Fibroblast of the aortic adventitia (primary cell): ENCODE results near the gene AIPL1. TPM values are rescaled to one million over a fixed set of nuclear protein-coding genes. Genes with fewer than 3 reads are reported as not detected.
"Not testable (repeated sequence)": the region's sequence is repeated elsewhere in the genome, so short reads cannot be mapped to it uniquely, and the experiment has no call there.

Source experiments
- DNase-seq: peaks from one replicate; pipeline ENCODE4 v3.0.0-alpha.2; 2010; ENCODE audit warnings: low read depth
- H3K4me3 ChIP-seq: 2 replicates; pipeline ENCODE4 v1.5.1; 2011; ENCODE audit warnings: low read depth, mild to moderate bottlenecking, control low read depth, low read length, moderate library complexity
- CTCF ChIP-seq: IDR thresholded peaks from 2 replicates; pipeline ENCODE4 v1.5.1; 2011; ENCODE audit warnings: mild to moderate bottlenecking, low read length, control low read depth, inconsistent platforms; ENCODE audit not compliant: insufficient read depth
- total RNA-seq: library from RNA; depleted of rRNA; stranded (reverse); fragments of >200 nt; gene quantifications from 2 replicates; pipeline ENCODE4 v1.2.3, GENCODE V29; 2012; ENCODE audit warnings: low replicate concordance

Gene AIPL1
- total RNA-seq = 0.09 TPM in 1 of 2 replicates, not detected in the other

- TF ChIP-seq CTCF = no peak
- DNase-seq = no peak
- H3K4me3 ChIP-seq = no peak within 1 kb of the TSS
These were observed at the start of gene AIPL1 for GRCh38 chr17:6435051-6435450. AIPL1 (minus strand) TSS chr17:6435121; CDS start chr17:6435104, 17 bp downstream.

DNA sequence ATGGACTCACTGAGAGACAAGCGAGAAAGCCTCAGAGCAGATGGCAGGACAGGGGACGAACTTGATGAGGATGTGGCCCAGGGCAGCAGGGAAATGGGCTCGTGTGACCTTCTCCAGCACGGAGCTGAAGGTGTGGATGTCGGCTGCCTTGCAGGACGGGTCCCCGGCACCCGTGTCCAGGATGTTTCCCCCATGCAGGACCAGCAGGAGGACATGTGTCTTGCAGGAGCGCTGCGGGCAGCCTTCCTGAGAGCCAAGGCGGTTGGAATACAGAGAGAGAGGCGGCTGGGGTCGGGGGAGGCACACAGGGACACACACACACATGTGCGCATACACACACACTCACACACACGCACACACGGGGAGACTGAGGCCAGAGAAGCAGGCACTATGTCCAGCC, 48.6 kb upstream of the AIPL1 start:
- no peak for DNase-seq
- H3K4me3 ChIP-seq = no peak overlapping the region
- no peak for TF ChIP-seq CTCF

- not testable (repeated sequence) for H3K4me3 ChIP-seq, DNase-seq
These were observed 47.9 kb upstream of the AIPL1 start for GRCh38 chr17:6482796-6483195.

DNA sequence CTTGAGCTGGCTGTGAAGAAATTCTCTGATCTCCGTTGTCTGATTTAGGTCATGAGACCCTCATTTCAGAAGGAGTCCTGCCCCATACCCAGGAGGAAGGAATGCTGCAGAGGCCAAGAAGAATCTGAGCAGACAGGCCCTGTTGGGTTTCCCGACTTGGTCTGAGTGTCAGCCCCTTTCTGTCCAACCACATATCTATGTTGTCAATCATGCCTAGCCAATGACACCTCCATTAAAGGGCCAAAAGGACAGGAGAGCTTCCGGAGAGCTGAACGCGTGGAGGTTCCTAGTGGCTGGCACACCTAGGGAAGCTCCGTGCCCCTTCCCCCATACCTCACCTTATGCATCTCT, 47.2 kb upstream of the AIPL1 start:
- no peak overlapping the region for H3K4me3 ChIP-seq
- no peak for TF ChIP-seq CTCF
- DNase-seq = no peak

GRCh38 chr17:6480303-6480675, 45.4 kb upstream of the AIPL1 start:
- H3K4me3 ChIP-seq = no peak overlapping the region
- DNase-seq = no peak
- no peak for TF ChIP-seq CTCF

DNA sequence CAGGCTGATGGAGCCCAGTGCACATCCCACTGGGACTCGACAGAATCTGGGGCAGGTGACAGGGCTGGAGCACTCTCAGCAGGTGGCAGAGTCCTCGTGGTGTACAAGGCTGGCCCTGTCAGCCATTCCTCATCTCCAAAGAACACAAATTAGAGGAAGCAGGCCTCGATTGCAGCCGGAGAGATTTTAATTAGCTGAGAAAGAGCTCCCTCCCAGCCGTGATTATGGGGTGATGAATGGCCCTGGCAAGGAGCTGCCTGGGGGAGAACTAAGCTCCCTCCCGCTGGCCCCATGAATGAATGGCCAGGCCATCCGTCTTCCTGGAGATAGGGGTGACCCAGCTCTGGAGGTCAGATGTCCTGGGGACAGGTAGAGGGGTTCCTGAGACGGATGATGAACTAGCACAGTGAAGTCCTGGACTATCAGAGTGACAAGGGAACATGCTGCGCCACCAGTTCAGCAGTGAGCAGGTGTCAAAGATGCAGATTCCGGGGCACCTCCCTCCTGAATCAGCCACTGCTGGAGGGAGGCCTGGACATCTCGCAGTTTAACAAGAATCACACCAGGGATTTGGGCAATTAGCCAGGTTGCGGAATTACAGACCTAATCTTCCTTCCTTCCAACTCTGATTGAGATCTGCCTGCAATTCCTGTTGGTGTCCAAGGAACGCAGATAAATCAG, 44.8 kb upstream of the AIPL1 start:
- H3K4me3 ChIP-seq = no peak overlapping the region
- no peak for TF ChIP-seq CTCF
- peak; percentile 18 for DNase-seq

GRCh38 chr17:6478486-6478885, 43.6 kb upstream of the AIPL1 start:
- DNase-seq = no peak
- H3K4me3 ChIP-seq = no peak overlapping the region
- no peak for TF ChIP-seq CTCF
